Measurements from ENCODE around the gene MIPEP. TPM values are rescaled to one million over a fixed set of nuclear protein-coding genes. Genes with fewer than 3 reads are reported as not detected.

Gene MIPEP
- total and polyA plus RNA-seq, 2 experiments from 2014 or later = 12.6 to 19.6 TPM

- no peak for TF ChIP-seq EZH2 (IDR thresholded peaks at IDR 0.05; ENCODE audit: insufficient read depth, poor library complexity, severe bottlenecking)
- no peak for TF ChIP-seq EZH2phosphoT487 (IDR thresholded peaks at IDR 0.05; ENCODE audit: insufficient read depth, low read depth)
- Histone ChIP-seq H3K9ac (0 out of 2 replicates have a peak overlapping the region, but pooled peaks have one; percentile 2), H3K4me2 (ENCODE audit: unreplicated experiment) (peak overlapping the region; percentile 41)
Observed at GRCh38 chr13:23723471-23723870, 165.7 kb downstream of the MIPEP start.

GRCh38 chr13:23722726-23723453, 166.3 kb downstream of the MIPEP start:
- WGBS, 2 experiments (ENCODE audit: low coverage in 1 of 2, low lambda C conversion rate in 2 of 2, missing lambda C conversion rate in 2 of 2) = 75 to 79% methylated on average over 6 of the region's 6 CpGs
- no peak for TF ChIP-seq EZH2 (IDR thresholded peaks at IDR 0.05; ENCODE audit: insufficient read depth, poor library complexity, severe bottlenecking)
- no peak for TF ChIP-seq EZH2phosphoT487 (IDR thresholded peaks at IDR 0.05; ENCODE audit: insufficient read depth, low read depth)
- Histone ChIP-seq H3K27ac (no peak overlapping the region; the same call in 1 of the 2 replicates), H4K20me1 (ENCODE audit: insufficient read depth) (no peaks in the 10 kb centered on the region), H3K4me2 (ENCODE audit: unreplicated experiment) (peak overlapping the region; percentile 41), H3K79me2 (ENCODE audit: insufficient read depth) (no peaks in the 10 kb centered on the region), H2AFZ (peak overlapping the region; percentile 28; the same call in 1 of the 2 replicates), H3K9ac (0 out of 2 replicates have a peak overlapping the region, but pooled peaks have one; percentile 2), H3K36me3 (ENCODE audit: low read depth) (no peaks in the 10 kb centered on the region), H3K9me2 (ENCODE audit: insufficient read depth) (no peaks in the 10 kb centered on the region), H3K27me3 (replicated peaks; ENCODE audit: insufficient read depth) (no peaks in the 10 kb centered on the region), H3K4me3 (no peak overlapping the region), H3K4me1 (ENCODE audit: insufficient read depth) (peaks cover 25% of the 10 kb centered on the region), H3F3A (ENCODE audit: insufficient read depth) (peaks cover 38% of the 10 kb centered on the region), H3K9me3 (ENCODE audit: low read depth) (no peaks in the 10 kb centered on the region)
- no peak for DNase-seq
- in situ Hi-C loops (cut with MboI) = no loop called here

More at GRCh38 chr13:23723471-23723870, 165.7 kb downstream of the MIPEP start:
- H4K20me1 ChIP-seq (ENCODE audit: insufficient read depth) = no peaks in the 10 kb centered on the region
- H3K9me3 ChIP-seq (ENCODE audit: low read depth) = no peaks in the 10 kb centered on the region
- 0 to 5% methylated on average over 1 of the region's 1 CpG for WGBS, 2 experiments (ENCODE audit: low coverage in 1 of 2, low lambda C conversion rate in 2 of 2, missing lambda C conversion rate in 2 of 2)
- H3F3A ChIP-seq (ENCODE audit: insufficient read depth) = peaks cover 34% of the 10 kb centered on the region
- no peak overlapping the region for H3K4me3 ChIP-seq
- H3K27me3 ChIP-seq (replicated peaks; ENCODE audit: insufficient read depth) = no peaks in the 10 kb centered on the region
- no peaks in the 10 kb centered on the region for H3K36me3 ChIP-seq (ENCODE audit: low read depth)
- no peaks in the 10 kb centered on the region for H3K79me2 ChIP-seq (ENCODE audit: insufficient read depth)
- in situ Hi-C loops (cut with MboI) = no loop called here
- peak; percentile 75 for DNase-seq
- peaks cover 25% of the 10 kb centered on the region for H3K4me1 ChIP-seq (ENCODE audit: insufficient read depth)
- peak overlapping the region; percentile 28 for H2AFZ ChIP-seq
- no peaks in the 10 kb centered on the region for H3K9me2 ChIP-seq (ENCODE audit: insufficient read depth)
- H3K27ac ChIP-seq = peak overlapping the region; percentile 51

GRCh38 chr13:23718996-23719395, 170.2 kb downstream of the MIPEP start:
- H3K27me3 ChIP-seq (replicated peaks; ENCODE audit: insufficient read depth) = no peaks in the 10 kb centered on the region
- H3K9me3 ChIP-seq (ENCODE audit: low read depth) = no peaks in the 10 kb centered on the region
- H3K4me3 ChIP-seq = no peak overlapping the region
- peaks cover 10% of the 10 kb centered on the region for H3K4me1 ChIP-seq (ENCODE audit: insufficient read depth)
- no peak overlapping the region for H3K9ac ChIP-seq
- TF ChIP-seq EZH2phosphoT487 (IDR thresholded peaks at IDR 0.05; ENCODE audit: insufficient read depth, low read depth) (no peak), EZH2 (IDR thresholded peaks at IDR 0.05; ENCODE audit: insufficient read depth, poor library complexity, severe bottlenecking) (no peak)
- H4K20me1 ChIP-seq (ENCODE audit: insufficient read depth) = no peaks in the 10 kb centered on the region
- DNase-seq = no peak
- H3K9me2 ChIP-seq (ENCODE audit: insufficient read depth) = no peaks in the 10 kb centered on the region
- H3K4me2 ChIP-seq (ENCODE audit: unreplicated experiment) = no peak overlapping the region
- in situ Hi-C loops (cut with MboI) = no loop called here
- no peaks in the 10 kb centered on the region for H3K36me3 ChIP-seq (ENCODE audit: low read depth)
- H3F3A ChIP-seq (ENCODE audit: insufficient read depth) = peaks cover 22% of the 10 kb centered on the region
- H2AFZ ChIP-seq = no peak overlapping the region
- H3K79me2 ChIP-seq (ENCODE audit: insufficient read depth) = no peaks in the 10 kb centered on the region
- WGBS, 2 experiments (ENCODE audit: low coverage in 1 of 2, low lambda C conversion rate in 2 of 2, missing lambda C conversion rate in 2 of 2) = 0 to 13% methylated on average over 2 of the region's 2 CpGs
- no peak overlapping the region for H3K27ac ChIP-seq

GRCh38 chr13:23716401-23716800, 172.8 kb downstream of the MIPEP start:
- Histone ChIP-seq H3K4me3 (no peak overlapping the region), H3K9ac (no peak overlapping the region), H3K27me3 (replicated peaks; ENCODE audit: insufficient read depth) (no peaks in the 10 kb centered on the region), H2AFZ (no peak overlapping the region), H3F3A (ENCODE audit: insufficient read depth) (peaks cover 12% of the 10 kb centered on the region; the same call in 1 of the 2 replicates), H3K9me3 (ENCODE audit: low read depth) (no peaks in the 10 kb centered on the region), H3K27ac (no peak overlapping the region), H3K79me2 (ENCODE audit: insufficient read depth) (no peaks in the 10 kb centered on the region), H3K36me3 (ENCODE audit: low read depth) (no peaks in the 10 kb centered on the region), H3K9me2 (ENCODE audit: insufficient read depth) (no peaks in the 10 kb centered on the region), H4K20me1 (ENCODE audit: insufficient read depth) (no peaks in the 10 kb centered on the region), H3K4me2 (ENCODE audit: unreplicated experiment) (no peak overlapping the region), H3K4me1 (ENCODE audit: insufficient read depth) (no peaks in the 10 kb centered on the region)
- 100% methylated on average over 2 of the region's 2 CpGs for WGBS, 2 experiments (ENCODE audit: low coverage in 1 of 2, low lambda C conversion rate in 2 of 2, missing lambda C conversion rate in 2 of 2)
- no peak for TF ChIP-seq EZH2phosphoT487 (IDR thresholded peaks at IDR 0.05; ENCODE audit: insufficient read depth, low read depth)
- TF ChIP-seq EZH2 (IDR thresholded peaks at IDR 0.05; ENCODE audit: insufficient read depth, poor library complexity, severe bottlenecking) = no peak
- DNase-seq = no peak
- in situ Hi-C loops (cut with MboI) = no loop called here

Measured in GM23248 (cell line).